NCI-H1048 (cell line): Measurements from ENCODE around the gene CCSER1.

Experiments used
- DNase-seq: peaks from one replicate; lab custom pipeline; 2025; lab: John Stamatoyannopoulos, UW

Gene CCSER1

GRCh38 chr4:90958256-90958895, 831.2 kb downstream of the CCSER1 start:
- DNase-seq = no peak

GRCh38 chr4:90960433-90960832, 833.2 kb downstream of the CCSER1 start:
- no peak for DNase-seq

- DNase-seq = no peak
Observed at GRCh38 chr4:90960840-90961239, 833.6 kb downstream of the CCSER1 start.

GRCh38 chr4:90970021-90970420, 842.8 kb downstream of the CCSER1 start:
- DNase-seq = no peak

- DNase-seq = no peak
Observed at GRCh38 chr4:90977726-90978125, 850.5 kb downstream of the CCSER1 start.

- no peak for DNase-seq
Observed at GRCh38 chr4:90979556-90979955, 852.4 kb downstream of the CCSER1 start.

GRCh38 chr4:90982813-90983212, 855.6 kb downstream of the CCSER1 start:
- no peak for DNase-seq

GRCh38 chr4:90990284-90990683, 863.1 kb downstream of the CCSER1 start:
- DNase-seq = no peak

- no peak for DNase-seq
Observed at GRCh38 chr4:90992213-90992612, 865.0 kb downstream of the CCSER1 start.

GRCh38 chr4:90994851-90995574, 867.8 kb downstream of the CCSER1 start:
- DNase-seq = no peak

- DNase-seq = no peak
Observed at GRCh38 chr4:90995996-90996395, 868.8 kb downstream of the CCSER1 start.

- no peak for DNase-seq
Observed at GRCh38 chr4:90996813-90997212, 869.6 kb downstream of the CCSER1 start.

- no peak for DNase-seq
Observed at GRCh38 chr4:91015861-91016260, 888.7 kb downstream of the CCSER1 start.

- no peak for DNase-seq
Observed at GRCh38 chr4:91019513-91019912, 892.3 kb downstream of the CCSER1 start.

GRCh38 chr4:91025241-91026148, 898.3 kb downstream of the CCSER1 start:
- DNase-seq = no peak

- DNase-seq = no peak
Observed at GRCh38 chr4:91028228-91028627, 901.0 kb downstream of the CCSER1 start.

- DNase-seq = no peak
Observed at GRCh38 chr4:91031761-91032160, 904.6 kb downstream of the CCSER1 start.

- DNase-seq = no peak
Observed at GRCh38 chr4:91032725-91033445, 905.7 kb downstream of the CCSER1 start.

- DNase-seq = no peak
Observed at GRCh38 chr4:91035276-91035675, 908.1 kb downstream of the CCSER1 start.

GRCh38 chr4:91037951-91038350, 910.8 kb downstream of the CCSER1 start:
- no peak for DNase-seq

- DNase-seq = no peak
Observed at GRCh38 chr4:91057871-91058270, 930.7 kb downstream of the CCSER1 start.

- DNase-seq = no peak
Observed at GRCh38 chr4:91058345-91058744, 931.2 kb downstream of the CCSER1 start.
